Measurements from ENCODE around the gene MKLN1. TPM values are rescaled to one million over a fixed set of nuclear protein-coding genes. Genes with fewer than 3 reads are reported as not detected.

Gene MKLN1
- total RNA-seq, 1 experiment from 2014 or later, result 90.2 TPM

DNA sequence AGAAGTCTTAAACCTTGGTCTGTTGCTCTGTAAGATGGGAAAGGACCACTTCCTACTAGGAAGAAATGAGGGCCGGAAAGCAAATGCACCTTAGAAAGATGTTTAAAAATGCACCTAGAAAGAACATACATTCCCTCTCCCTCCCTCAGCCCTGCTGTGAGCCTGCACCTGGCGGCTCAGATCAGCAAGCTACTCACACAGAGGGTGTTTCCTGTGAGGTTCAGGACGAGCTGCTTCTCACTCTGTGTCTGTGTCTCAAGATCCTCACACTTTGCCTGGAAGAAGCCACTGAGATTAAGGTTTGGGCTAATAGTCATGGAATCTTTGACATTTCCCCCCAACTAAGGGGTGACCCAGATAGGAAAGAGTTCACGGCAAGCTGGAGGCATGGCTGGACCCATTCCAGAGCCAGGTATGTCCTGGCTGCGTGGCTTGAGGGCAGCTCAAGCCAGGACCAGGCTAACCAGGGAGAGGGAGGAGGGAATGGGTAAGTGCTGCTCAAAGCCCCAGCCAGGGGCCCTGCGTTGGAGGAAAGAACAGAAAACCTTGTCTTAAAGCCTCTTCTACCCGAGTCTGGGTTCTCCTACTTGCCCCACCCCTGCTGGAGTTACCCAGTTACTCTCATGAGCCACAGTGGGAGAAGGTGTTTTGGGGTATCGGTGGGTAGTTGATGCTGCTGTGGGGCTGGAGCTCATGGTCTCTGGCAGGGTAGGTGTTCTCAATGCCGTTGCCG, 181.2 kb downstream of the MKLN1 start:
- Histone ChIP-seq H3K27ac (ENCODE audit: low read depth, low read length, poor library complexity, severe bottlenecking) (no peak overlapping the region), H3K9me3 (ENCODE audit: low read depth, low read length, poor library complexity, severe bottlenecking) (no peaks in the 10 kb centered on the region), H3K4me1 (ENCODE audit: insufficient read depth, low read length, poor library complexity, severe bottlenecking) (peaks cover 6% of the 10 kb centered on the region), H3K36me3 (ENCODE audit: insufficient read depth, low read length, poor library complexity, severe bottlenecking) (no peaks in the 10 kb centered on the region), H3K4me3 (ENCODE audit: low read depth, low read length, poor library complexity, severe bottlenecking) (no peak overlapping the region), H3K27me3 (replicated peaks; ENCODE audit: insufficient read depth, low read depth, low read length, poor library complexity) (no peaks in the 10 kb centered on the region)
- no peak for TF ChIP-seq EZH2 (IDR thresholded peaks at IDR 0.05; ENCODE audit: borderline replicate concordance, low read depth, low read length, poor library complexity, severe bottlenecking)
- TF ChIP-seq, protein P1, sequence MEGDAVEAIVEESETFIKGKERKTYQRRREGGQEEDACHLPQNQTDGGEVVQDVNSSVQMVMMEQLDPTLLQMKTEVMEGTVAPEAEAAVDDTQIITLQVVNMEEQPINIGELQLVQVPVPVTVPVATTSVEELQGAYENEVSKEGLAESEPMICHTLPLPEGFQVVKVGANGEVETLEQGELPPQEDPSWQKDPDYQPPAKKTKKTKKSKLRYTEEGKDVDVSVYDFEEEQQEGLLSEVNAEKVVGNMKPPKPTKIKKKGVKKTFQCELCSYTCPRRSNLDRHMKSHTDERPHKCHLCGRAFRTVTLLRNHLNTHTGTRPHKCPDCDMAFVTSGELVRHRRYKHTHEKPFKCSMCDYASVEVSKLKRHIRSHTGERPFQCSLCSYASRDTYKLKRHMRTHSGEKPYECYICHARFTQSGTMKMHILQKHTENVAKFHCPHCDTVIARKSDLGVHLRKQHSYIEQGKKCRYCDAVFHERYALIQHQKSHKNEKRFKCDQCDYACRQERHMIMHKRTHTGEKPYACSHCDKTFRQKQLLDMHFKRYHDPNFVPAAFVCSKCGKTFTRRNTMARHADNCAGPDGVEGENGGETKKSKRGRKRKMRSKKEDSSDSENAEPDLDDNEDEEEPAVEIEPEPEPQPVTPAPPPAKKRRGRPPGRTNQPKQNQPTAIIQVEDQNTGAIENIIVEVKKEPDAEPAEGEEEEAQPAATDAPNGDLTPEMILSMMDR (conservative IDR thresholded peaks at IDR 0.05; ENCODE audit: low read depth, low read length), result no peak
- intact Hi-C loops (cut with micrococcal nuclease; ENCODE audit: unreplicated experiment), result loop anchor here (1.0 kb wide), 1 partner anchor 145 kb away; no protein-coding TSS in a partner anchor
- POLR2A ChIA-PET (ENCODE audit: low non-redundant PET), result no interaction called here
- DNase-seq (ENCODE audit: low spot score), result no peak
- CTCF ChIA-PET, result interaction anchor here (2.1 kb wide), 1 partner anchor 146 kb away, joined by 6 read pairs; no protein-coding TSS in a partner anchor
- no TSS peak for BruUV-seq (replicated peaks)

DNA sequence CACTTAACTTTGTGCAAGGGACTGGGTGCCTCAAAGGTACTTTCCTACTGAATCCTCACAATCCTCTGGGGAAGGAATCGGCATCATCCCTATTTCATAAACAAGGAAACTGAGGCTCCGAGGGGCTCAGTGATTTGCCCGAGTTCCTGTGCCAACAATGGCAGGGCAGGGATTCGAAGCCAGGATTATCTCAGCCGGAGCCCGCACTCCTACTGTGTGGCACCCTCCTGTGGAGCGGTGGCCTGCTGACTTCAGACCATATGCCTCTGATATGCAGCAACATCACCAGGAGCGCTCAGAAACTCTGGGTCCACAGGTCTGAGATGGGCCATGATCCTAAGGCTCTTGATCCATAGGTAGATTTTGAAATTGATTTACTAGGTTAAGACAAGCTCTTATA, 182.1 kb downstream of the MKLN1 start:
- Histone ChIP-seq H3K4me3 (ENCODE audit: low read depth, low read length, poor library complexity, severe bottlenecking) (no peak overlapping the region), H3K27ac (ENCODE audit: low read depth, low read length, poor library complexity, severe bottlenecking) (no peak overlapping the region), H3K9me3 (ENCODE audit: low read depth, low read length, poor library complexity, severe bottlenecking) (no peaks in the 10 kb centered on the region), H3K36me3 (ENCODE audit: insufficient read depth, low read length, poor library complexity, severe bottlenecking) (no peaks in the 10 kb centered on the region), H3K4me1 (ENCODE audit: insufficient read depth, low read length, poor library complexity, severe bottlenecking) (peaks cover 6% of the 10 kb centered on the region), H3K27me3 (replicated peaks; ENCODE audit: insufficient read depth, low read depth, low read length, poor library complexity) (no peaks in the 10 kb centered on the region)
- ChIA-PET POLR2A (ENCODE audit: low non-redundant PET) (no interaction called here), CTCF (interaction anchor here (2.1 kb wide), 1 partner anchor 145 kb away, joined by 6 read pairs; no protein-coding TSS in a partner anchor)
- no peak for DNase-seq (ENCODE audit: low spot score)
- intact Hi-C loops (cut with micrococcal nuclease; ENCODE audit: unreplicated experiment), result no loop called here
- TF ChIP-seq, protein P1 (conservative IDR thresholded peaks at IDR 0.05; ENCODE audit: low read depth, low read length), result no peak
- TF ChIP-seq EZH2 (IDR thresholded peaks at IDR 0.05; ENCODE audit: borderline replicate concordance, low read depth, low read length, poor library complexity, severe bottlenecking), result no peak
- no TSS peak for BruUV-seq (replicated peaks)

DNA sequence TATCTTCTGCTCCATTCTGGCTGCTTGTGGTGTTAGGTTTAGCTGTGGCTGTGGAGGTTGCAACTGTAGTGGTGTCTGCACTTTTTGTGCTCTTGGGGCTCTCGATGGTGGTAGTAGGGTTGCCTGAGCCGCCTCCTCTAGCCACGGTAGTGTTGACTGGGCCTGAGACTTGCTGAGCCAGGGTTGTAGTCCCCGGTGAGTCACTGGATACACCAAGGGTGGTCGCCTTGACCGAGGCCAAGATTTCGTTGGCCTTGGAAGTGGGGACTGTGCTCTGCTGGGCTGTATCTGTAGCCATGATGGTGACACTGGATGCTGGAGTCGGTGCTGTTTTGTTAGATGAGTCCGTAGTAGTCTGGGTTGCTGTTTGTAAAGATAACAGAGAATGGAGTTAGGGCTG, 183.4 kb downstream of the MKLN1 start:
- no TSS peak for BruUV-seq (replicated peaks)
- Histone ChIP-seq H3K4me1 (ENCODE audit: insufficient read depth, low read length, poor library complexity, severe bottlenecking) (peaks cover 6% of the 10 kb centered on the region), H3K27me3 (replicated peaks; ENCODE audit: insufficient read depth, low read depth, low read length, poor library complexity) (no peaks in the 10 kb centered on the region), H3K27ac (ENCODE audit: low read depth, low read length, poor library complexity, severe bottlenecking) (no peak overlapping the region), H3K9me3 (ENCODE audit: low read depth, low read length, poor library complexity, severe bottlenecking) (no peaks in the 10 kb centered on the region), H3K36me3 (ENCODE audit: insufficient read depth, low read length, poor library complexity, severe bottlenecking) (no peaks in the 10 kb centered on the region), H3K4me3 (ENCODE audit: low read depth, low read length, poor library complexity, severe bottlenecking) (no peak overlapping the region)
- no peak for DNase-seq (ENCODE audit: low spot score)
- intact Hi-C loops (cut with micrococcal nuclease; ENCODE audit: unreplicated experiment), result no loop called here
- no peak for TF ChIP-seq EZH2 (IDR thresholded peaks at IDR 0.05; ENCODE audit: borderline replicate concordance, low read depth, low read length, poor library complexity, severe bottlenecking)
- TF ChIP-seq, protein P1 (conservative IDR thresholded peaks at IDR 0.05; ENCODE audit: low read depth, low read length), result no peak
- ChIA-PET CTCF (no interaction called here), POLR2A (ENCODE audit: low non-redundant PET) (no interaction called here)
